GM20000 (cell line): Measurements from ENCODE around the gene LPGAT1.
A peak's percentile ranks its signal among the peaks of the same experiment; 100 is the strongest.

Experiments used
- DNase-seq: peaks from one replicate; pipeline ENCODE4 v3.0.0; 2012; ENCODE audit warnings: low spot score
- TF ChIP-seq, protein P1 (sequence below): IDR thresholded peaks from 2 replicates; pipeline ENCODE4 v1.5.1; 2012; ENCODE audit warnings: mild to moderate bottlenecking, control low read depth; ENCODE audit errors: extremely low read depth, missing control alignments

LPGAT1 gene

DNA sequence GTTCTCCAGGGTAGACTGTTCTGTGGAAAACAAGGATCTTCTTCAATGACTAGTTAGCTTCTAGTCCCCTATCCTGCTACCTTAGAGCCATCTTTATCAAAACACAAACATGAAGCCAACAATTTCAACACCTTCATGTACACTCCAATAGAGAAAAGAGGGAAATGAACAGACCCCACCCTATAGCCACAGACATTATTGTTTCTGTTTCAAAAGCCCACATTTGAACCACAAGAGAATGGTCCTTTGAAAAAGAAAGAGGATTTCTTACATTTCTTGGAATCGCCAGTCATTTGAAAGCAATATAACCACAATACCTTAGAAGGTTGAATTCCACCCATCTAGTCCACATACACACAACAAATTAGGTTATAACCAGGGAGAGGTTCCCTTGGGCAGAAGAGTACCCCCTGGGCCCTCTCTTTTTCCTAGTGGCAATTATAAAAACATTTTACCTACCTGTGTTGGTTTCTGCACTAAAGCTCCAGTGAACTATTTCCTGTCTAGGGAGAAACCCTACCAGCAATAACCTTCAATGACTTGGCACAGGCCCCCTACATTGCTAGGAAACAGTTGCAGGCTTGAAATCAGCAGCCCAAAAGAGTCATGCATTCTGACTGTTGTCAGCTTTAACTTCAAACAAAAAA, 2.7 kb upstream of the LPGAT1 start:
- DNase-seq: no peak
- TF ChIP-seq, protein P1, sequence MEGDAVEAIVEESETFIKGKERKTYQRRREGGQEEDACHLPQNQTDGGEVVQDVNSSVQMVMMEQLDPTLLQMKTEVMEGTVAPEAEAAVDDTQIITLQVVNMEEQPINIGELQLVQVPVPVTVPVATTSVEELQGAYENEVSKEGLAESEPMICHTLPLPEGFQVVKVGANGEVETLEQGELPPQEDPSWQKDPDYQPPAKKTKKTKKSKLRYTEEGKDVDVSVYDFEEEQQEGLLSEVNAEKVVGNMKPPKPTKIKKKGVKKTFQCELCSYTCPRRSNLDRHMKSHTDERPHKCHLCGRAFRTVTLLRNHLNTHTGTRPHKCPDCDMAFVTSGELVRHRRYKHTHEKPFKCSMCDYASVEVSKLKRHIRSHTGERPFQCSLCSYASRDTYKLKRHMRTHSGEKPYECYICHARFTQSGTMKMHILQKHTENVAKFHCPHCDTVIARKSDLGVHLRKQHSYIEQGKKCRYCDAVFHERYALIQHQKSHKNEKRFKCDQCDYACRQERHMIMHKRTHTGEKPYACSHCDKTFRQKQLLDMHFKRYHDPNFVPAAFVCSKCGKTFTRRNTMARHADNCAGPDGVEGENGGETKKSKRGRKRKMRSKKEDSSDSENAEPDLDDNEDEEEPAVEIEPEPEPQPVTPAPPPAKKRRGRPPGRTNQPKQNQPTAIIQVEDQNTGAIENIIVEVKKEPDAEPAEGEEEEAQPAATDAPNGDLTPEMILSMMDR: no peak

DNA sequence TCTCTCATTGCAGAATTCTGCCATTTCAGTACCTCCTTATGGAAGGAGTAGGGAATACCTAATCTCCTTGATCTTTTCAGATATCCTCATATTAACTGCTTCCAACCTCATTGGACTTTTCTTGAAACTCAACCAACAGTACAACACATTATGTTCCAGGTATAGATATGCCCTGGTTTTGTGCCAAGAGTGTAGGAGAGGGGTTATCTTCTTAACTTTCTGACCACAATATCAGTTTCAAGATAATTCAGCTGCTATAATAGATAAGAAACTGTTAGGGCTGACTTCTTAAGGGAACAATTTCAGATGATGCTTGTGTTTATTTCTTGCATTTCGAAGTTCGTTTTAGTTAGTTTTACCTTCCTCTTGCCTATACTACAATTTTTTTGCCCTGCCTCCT, 2.1 kb upstream of the LPGAT1 start:
- TF ChIP-seq, protein P1: no peak
- DNase-seq: no peak

DNA sequence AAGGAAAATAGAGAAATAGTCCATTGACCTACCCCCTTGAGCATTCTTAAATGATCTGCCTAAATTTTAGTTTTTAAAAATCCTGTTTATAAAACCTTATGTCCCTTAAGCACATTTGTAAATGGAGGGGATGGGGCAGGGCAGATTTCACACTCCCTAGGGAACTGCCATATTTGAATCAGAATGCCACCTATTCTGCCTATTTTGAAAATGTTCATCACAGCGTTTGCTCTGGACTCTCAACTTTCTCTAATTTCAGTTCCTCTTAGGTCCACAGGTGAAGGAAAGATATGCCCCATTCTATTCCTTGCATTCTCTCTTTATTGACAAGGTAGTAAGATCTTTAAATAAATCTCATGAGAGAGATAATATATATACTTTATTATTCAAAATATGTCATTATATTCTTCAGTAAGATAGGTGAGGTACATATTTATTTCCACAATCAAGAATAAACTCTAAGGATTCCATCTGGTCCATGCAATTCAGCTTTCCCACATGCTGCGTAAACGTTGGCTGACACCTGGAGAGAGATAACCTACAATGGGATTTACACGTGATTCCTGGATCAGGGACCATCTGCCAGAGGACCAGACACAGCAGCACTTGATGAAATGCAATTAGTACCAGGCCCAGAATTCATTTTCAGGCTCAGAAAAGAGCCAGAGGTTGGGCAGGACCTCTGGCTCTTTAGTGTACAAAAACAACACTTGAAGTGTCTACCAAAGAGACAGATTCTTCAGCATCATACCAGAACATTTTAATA, 1.2 kb upstream of the LPGAT1 start:
- TF ChIP-seq, protein P1: no peak
- no peak for DNase-seq

GRCh38 chr1:211830055-211830327, 572 bp downstream of the LPGAT1 start:
- TF ChIP-seq, protein P1: no peak
- no peak for DNase-seq

DNA sequence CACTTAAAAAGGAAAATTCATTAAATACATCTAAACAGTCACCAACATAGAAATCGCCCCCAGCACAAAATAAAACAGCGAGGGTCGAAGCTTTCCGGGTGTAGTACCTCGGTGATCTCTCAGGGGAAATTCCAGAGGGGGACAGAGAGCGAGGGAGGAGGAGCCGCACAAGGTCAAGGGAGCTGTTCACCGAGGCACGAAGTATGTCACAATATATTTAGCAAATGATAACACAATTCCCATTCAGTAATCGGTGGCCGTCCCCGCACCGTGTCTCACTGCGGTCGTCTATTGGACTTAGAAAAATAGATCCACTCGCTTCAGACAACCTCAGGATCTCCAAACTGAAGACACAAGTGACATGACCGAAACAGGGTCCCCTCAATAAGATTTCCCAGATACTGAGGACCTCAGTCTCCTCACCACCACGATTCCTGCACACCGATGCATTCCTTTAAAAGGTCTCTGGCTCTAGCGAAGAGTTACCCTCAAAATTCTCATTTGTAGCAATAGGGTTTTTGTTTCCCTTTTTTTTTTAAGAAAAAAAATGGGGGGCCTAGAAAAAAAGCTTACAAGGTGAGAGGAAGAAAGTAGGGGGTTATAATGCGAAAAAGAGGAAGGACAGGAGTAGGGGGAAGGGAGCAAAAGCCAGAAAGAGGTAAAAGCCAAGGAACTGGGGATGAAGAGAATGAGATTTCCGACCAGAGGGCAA, 1.1 kb downstream of the LPGAT1 start:
- peak; percentile 37 for DNase-seq
- TF ChIP-seq, protein P1: no peak

DNA sequence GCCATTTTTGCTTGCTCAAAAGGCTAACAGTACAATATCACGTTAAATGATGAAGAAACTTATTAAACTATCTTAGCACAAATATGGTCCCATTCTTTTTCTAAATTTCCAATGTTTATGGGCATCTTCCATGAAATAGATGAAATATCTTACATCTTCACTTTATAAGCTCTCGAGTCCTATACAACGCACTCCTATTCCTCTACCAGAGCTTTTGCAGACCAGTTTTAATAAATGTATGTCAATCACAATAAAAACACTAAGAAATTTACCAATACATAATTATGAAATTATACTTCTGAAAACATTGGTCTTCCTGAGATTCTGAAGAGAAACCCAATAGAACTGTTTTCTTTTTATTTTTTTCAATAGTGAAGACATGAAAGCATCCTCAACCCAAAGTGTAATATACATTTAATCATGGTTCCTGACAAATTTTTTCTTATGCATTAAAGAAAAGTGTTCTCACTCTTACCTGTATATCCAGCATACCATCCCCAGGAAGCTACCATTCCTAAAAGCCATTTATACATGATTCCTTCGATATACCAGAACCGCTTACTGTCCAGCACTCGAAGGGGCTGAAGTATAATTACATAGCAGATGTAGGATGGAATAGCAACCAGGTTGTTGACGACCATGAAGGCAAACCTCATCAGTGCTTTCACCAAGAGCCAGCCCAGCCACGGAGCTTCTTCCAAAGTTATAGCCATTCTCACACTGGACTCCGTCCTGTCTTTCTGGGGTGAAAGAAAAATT, 1.8 kb downstream of the LPGAT1 start:
- no peak for DNase-seq
- TF ChIP-seq, protein P1: no peak

- TF ChIP-seq, protein P1: no peak
- DNase-seq: no peak
Observed at GRCh38 chr1:211827051-211827450, 3.5 kb downstream of the LPGAT1 start.
